Thoracic aorta (tissue), 2 donors: ENCODE results near the gene STX1B. TPM values are rescaled to one million over a fixed set of nuclear protein-coding genes. Genes with fewer than 3 reads are reported as not detected.

Source experiments
- ATAC-seq: fragments of 150-250 bp; one replicate; pipeline ENCODE4 v1.8.0; 2017; ENCODE audit warnings: low read depth; ENCODE audit not compliant: insufficient number of reproducible peaks, low FRiP score
- DNase-seq: peaks from one replicate; pipeline ENCODE4 v3.0.0-alpha.2; 2020; ENCODE audit warnings: low spot score
- H3K27ac ChIP-seq, 2 donors: fragments of 200-600 bp; sonication (generic); 1 replicate in 1 of 2; 2 replicates in 1 of 2; pipeline ENCODE4 v1.5.1; 2016; ENCODE audit warnings: mild to moderate bottlenecking in 2 of 2, moderate library complexity in 2 of 2
- H3K27me3 ChIP-seq: fragments of 200-600 bp; sonication (generic); replicated peaks from 2 replicates; pipeline ENCODE4 v1.6.0; 2016; ENCODE audit warnings: mild to moderate bottlenecking; ENCODE audit not compliant: insufficient read depth
- H3K36me3 ChIP-seq: fragments of 200-600 bp; sonication (generic); one replicate; pipeline ENCODE4 v1.5.1; 2016
- H3K4me1 ChIP-seq, 2 donors: fragments of 200-600 bp; sonication (generic); 1 replicate in 1 of 2; 2 replicates in 1 of 2; pipeline versions ENCODE4 v1.5.1 to v1.6.0; 2016; ENCODE audit warnings: low read depth in 2 of 2, mild to moderate bottlenecking in 1 of 2; ENCODE audit not compliant: control insufficient read depth in 1 of 2
- H3K4me3 ChIP-seq: fragments of 200-600 bp; sonication (generic); 2 replicates; pipeline ENCODE4 v1.5.1; 2016; ENCODE audit warnings: mild to moderate bottlenecking
- H3K9me3 ChIP-seq: fragments of 200-600 bp; sonication (generic); 2 replicates; pipeline ENCODE4 v1.5.1; 2016
- CTCF ChIP-seq: fragments of 200-600 bp; sonication (generic); IDR thresholded peaks from one replicate; pipeline ENCODE4 v1.5.1; 2019; ENCODE audit warnings: antibody characterized with exemption
- total RNA-seq, 2 donors: library from RNA; depleted of rRNA; stranded (reverse); fragments of >200 nt; gene quantifications; one replicate each; pipeline versions ENCODE4 v1.1.0 to v1.2.3, GENCODE V29; 2016

The STX1B gene
- total RNA-seq, 2 donors from 2014 or later: 0.68 to 1.6 TPM

- Histone ChIP-seq H3K27ac (no peak overlapping the region), H3K27me3 (no peaks in the 10 kb centered on the region), H3K4me3 (no peak overlapping the region), H3K36me3 (no peaks in the 10 kb centered on the region), H3K9me3 (no peaks in the 10 kb centered on the region), H3K4me1 (peaks cover 4 to 21% of the 10 kb centered on the region in 2 donors)
- ATAC-seq: no peak
- TF ChIP-seq CTCF: no peak
- no peak for DNase-seq
Observed at GRCh38 chr16:31002862-31003341, 7.5 kb downstream of the STX1B start.

GRCh38 chr16:31002250-31002700 lies 8.2 kb downstream of the STX1B start:
- no peak overlapping the region for H3K27ac ChIP-seq

GRCh38 chr16:31001507-31002249 lies 8.8 kb downstream of the STX1B start:
- ATAC-seq: no peak

More at GRCh38 chr16:31002250-31002700, 8.2 kb downstream of the STX1B start:
- Histone ChIP-seq H3K9me3 (no peaks in the 10 kb centered on the region), H3K4me1 (peaks cover 7 to 27% of the 10 kb centered on the region in 2 donors), H3K36me3 (no peaks in the 10 kb centered on the region), H3K4me3 (no peak overlapping the region), H3K27me3 (no peaks in the 10 kb centered on the region)
- no peak for DNase-seq
- no peak for ATAC-seq
- no peak for TF ChIP-seq CTCF

GRCh38 chr16:31000671-31001382 lies 9.6 kb downstream of the STX1B start:
- Histone ChIP-seq H3K36me3 (no peaks in the 10 kb centered on the region), H3K4me3 (no peak overlapping the region), H3K4me1 (peaks cover 7 to 32% of the 10 kb centered on the region in 2 donors), H3K9me3 (no peaks in the 10 kb centered on the region), H3K27me3 (no peaks in the 10 kb centered on the region), H3K27ac (no peak overlapping the region)
- ATAC-seq (no peak), DNase-seq (no peak)
- no peak for TF ChIP-seq CTCF

More at GRCh38 chr16:31001507-31002249, 8.8 kb downstream of the STX1B start:
- Histone ChIP-seq H3K4me1 (peaks cover 7 to 28% of the 10 kb centered on the region in 2 donors), H3K27me3 (no peaks in the 10 kb centered on the region), H3K36me3 (no peaks in the 10 kb centered on the region), H3K9me3 (no peaks in the 10 kb centered on the region), H3K27ac (no peak overlapping the region), H3K4me3 (no peak overlapping the region)
- no peak for DNase-seq
- no peak for TF ChIP-seq CTCF
